HepG2 (cell line): Measurements from ENCODE around the gene PCTP. TPM values are rescaled to one million over a fixed set of nuclear protein-coding genes. Genes with fewer than 3 reads are reported as not detected.
A peak's percentile ranks its signal among the peaks of the same experiment; 100 is the strongest.

Experiments
- ATAC-seq: fragments of 200-7000 bp; cut with Tn5 transposase; 3 replicates; pipeline ENCODE4 v1.9.1; 2020; ENCODE audit warnings: mild to moderate bottlenecking, moderate library complexity
- BruUV-seq: library from RNA; stranded (reverse); fragments of 400-500 nt; replicated peaks from 2 replicates; lab custom pipeline; 2021; lab: Mats Ljungman, UMichigan
- CTCF ChIA-PET: fragments of 300-600 bp; formaldehyde crosslinking; extraction: SDS; loops from one replicate; lab custom pipeline; 2021; ENCODE audit warnings: low total read pairs, inconsistent platforms, low intra/inter-chr PET ratio; lab: Yijun Ruan, JAX
- POLR2A ChIA-PET: fragments of 350-600 bp; sonication (Branson Sonifier 250); formaldehyde crosslinking; loops from one replicate; lab custom pipeline; 2020; ENCODE audit warnings: antibody characterized with exemption, inconsistent platforms; lab: Yijun Ruan, JAX
- DNase-seq: peaks from one replicate; pipeline ENCODE4 v3.0.0-alpha.2; 2015; ENCODE audit warnings: low spot score
- FAIRE-seq: peaks from 3 replicates; lab custom pipeline; 2011; peaks lifted over from hg19 to GRCh38; lab: Jason Lieb, UNC
- H2AFZ ChIP-seq: one replicate; pipeline ENCODE4 v1.6.1; 2011; ENCODE audit warnings: low read length, inconsistent platforms
- H3K27ac ChIP-seq: fragments of 300-600 bp; 3 replicates; pipeline ENCODE4 v1.8.0; 2011; ENCODE audit warnings: mixed run types, mild to moderate bottlenecking, mixed read lengths, low read length, inconsistent platforms; ENCODE audit not compliant: insufficient read depth; ENCODE audit errors: extremely low read length
- H3K27me3 ChIP-seq, 2 experiments: fragments of 200-600 bp in 1 of 2; 2 replicates in 1 of 2; 3 replicates in 1 of 2; pipeline versions ENCODE4 v1.6.0 to v1.8.0; 2011; ENCODE audit warnings: low read length in 2 of 2, mild to moderate bottlenecking in 2 of 2, moderate library complexity in 2 of 2, inconsistent platforms in 1 of 2; ENCODE audit not compliant: insufficient read depth in 2 of 2, control insufficient read depth in 1 of 2
- H3K36me3 ChIP-seq, 2 experiments: fragments of 200-600 bp in 1 of 2; replicated peaks in 1 of 2; 2 replicates in 1 of 2; 3 replicates in 1 of 2; pipeline versions ENCODE4 v1.5.1 to v1.8.0; 2011; ENCODE audit warnings: low read length in 2 of 2, inconsistent platforms in 1 of 2; ENCODE audit not compliant: insufficient read depth in 2 of 2, control insufficient read depth in 1 of 2
- H3K4me1 ChIP-seq: 2 replicates; pipeline ENCODE4 v1.5.1; 2012; ENCODE audit warnings: low read length, inconsistent platforms; ENCODE audit not compliant: insufficient read depth
- H3K4me2 ChIP-seq: 2 replicates; pipeline ENCODE4 v1.6.0; 2011; ENCODE audit warnings: low read depth, low read length, inconsistent platforms
- H3K4me3 ChIP-seq, 3 experiments: fragments of 200-600 bp in 1 of 3; sonication (generic), shearing (Covaris generic) in 1 of 3; replicated peaks in 1 of 3; 2 replicates each; pipeline ENCODE4 v1.5.1; 2011 to 2016; ENCODE audit warnings: low read length in 3 of 3, inconsistent platforms in 2 of 3, low read depth in 2 of 3, mild to moderate bottlenecking in 2 of 3, control low read depth in 1 of 3, mixed read lengths in 1 of 3; ENCODE audit not compliant: insufficient read depth in 1 of 3
- H3K79me2 ChIP-seq: one replicate; pipeline ENCODE4 v1.6.1; 2011; ENCODE audit warnings: low read length, inconsistent platforms; ENCODE audit not compliant: insufficient read depth
- H3K9ac ChIP-seq: 2 replicates; pipeline ENCODE4 v1.6.0; 2011; ENCODE audit warnings: mild to moderate bottlenecking, low read depth, low read length, inconsistent platforms; ENCODE audit not compliant: insufficient read depth
- H3K9me3 ChIP-seq: 2 replicates; pipeline ENCODE4 v1.5.1; 2012; ENCODE audit warnings: mild to moderate bottlenecking, low read length
- H4K20me1 ChIP-seq: 2 replicates; pipeline ENCODE4 v1.6.0; 2011; ENCODE audit warnings: inconsistent platforms, mild to moderate bottlenecking, low read length, moderate library complexity; ENCODE audit not compliant: insufficient read depth
- ARNT2 ChIP-seq: sonication (generic); formaldehyde crosslinking; IDR thresholded peaks from 2 replicates; pipeline ENCODE4 v1.8.0; 2022; ENCODE audit warnings: mild to moderate bottlenecking, low read depth, missing genetic modification reagents, moderate library complexity
- CERS6 ChIP-seq: sonication (generic); formaldehyde crosslinking; IDR thresholded peaks from 2 replicates; pipeline ENCODE4 v1.5.0; 2020; ENCODE audit warnings: missing genetic modification reagents
- HNRNPUL1 ChIP-seq: fragments of 200-400 bp; formaldehyde crosslinking; IDR thresholded peaks from 2 replicates; pipeline ENCODE4 v1.6.1; 2017; ENCODE audit warnings: low read depth, mild to moderate bottlenecking, low read length, moderate library complexity
- MLX ChIP-seq: IDR thresholded peaks from 2 replicates; pipeline ENCODE4 v1.6.1; 2016
- ZNF34 ChIP-seq: sonication (generic); formaldehyde crosslinking; IDR thresholded peaks from 2 replicates; pipeline ENCODE4 v1.4.0; 2020; ENCODE audit warnings: mild to moderate bottlenecking, missing genetic modification reagents, borderline replicate concordance
- ZNF556 ChIP-seq: sonication (generic); formaldehyde crosslinking; IDR thresholded peaks from 2 replicates; pipeline ENCODE4 v1.4.0; 2020; ENCODE audit warnings: mild to moderate bottlenecking, missing genetic modification reagents, borderline replicate concordance
- ZNF616 ChIP-seq: sonication (generic); formaldehyde crosslinking; IDR thresholded peaks from 2 replicates; pipeline ENCODE4 v1.5.0; 2020; ENCODE audit warnings: low read depth, mild to moderate bottlenecking, missing genetic modification reagents
- ZNF629 ChIP-seq: sonication (generic); formaldehyde crosslinking; conservative IDR thresholded peaks from 2 replicates; pipeline ENCODE4 v1.5.0; 2020; ENCODE audit warnings: missing genetic modification reagents
- ZNF646 ChIP-seq: sonication (generic); formaldehyde crosslinking; IDR thresholded peaks from 2 replicates; pipeline ENCODE4 v1.9.0; 2021; ENCODE audit warnings: mild to moderate bottlenecking, missing genetic modification reagents
- WGBS: methylation state at CpG from one replicate; pipeline ENCODE4 v1.1.6; 2017; ENCODE audit warnings: low lambda C conversion rate; 5-methylcytosine and 5-hydroxymethylcytosine counted together
- in situ Hi-C: cut with HindIII; loops from 2 replicates; pipeline ENCODE4 v1.10.0; 2017; ENCODE audit warnings: low pct_unique_long_range_greater_than_20kb; ENCODE audit not compliant: extremely low pct_ligation_motif_present
- intact Hi-C: fragments of 100-400 bp; cut with micrococcal nuclease; formaldehyde crosslinking; loops from one replicate; pipeline ENCODE4 v1.10.0; 2022; ENCODE audit not compliant: unreplicated experiment
- polyA plus RNA-seq, 8 experiments: library from polyadenylated mRNA; depleted of rRNA in 3 of 8; stranded (reverse) in 7 of 8; unstranded in 1 of 8; fragments of >200 nt; fragmentation: Illumina TruSeq in 4 of 8; extraction: Trizol in 4 of 8; gene quantifications; 2 replicates each; pipeline versions ENCODE4 v1.2.1 to v1.2.3, GENCODE V29; 2011 to 2016; ENCODE audit warnings: low read depth in 4 of 8, missing spikeins in 1 of 8, mixed read lengths in 1 of 8; ENCODE audit not compliant: insufficient read depth in 1 of 8
- total RNA-seq, 5 experiments: library from RNA; depleted of rRNA; stranded (reverse); fragments of >200 nt; fragmentation: Illumina TruSeq; extraction: Trizol; gene quantifications; 2 replicates each; pipeline ENCODE4 v1.2.3, GENCODE V29; 2016; ENCODE audit warnings: low read depth in 1 of 5

PCTP gene
- total and polyA plus RNA-seq, 2 of the 13 experiments (the other 11 are each of a cell fraction or from before 2014, with no cell fraction given): 37.1 to 50.7 TPM

- intact Hi-C loops (loop anchor here (10.0 kb wide), 1 partner anchor 355 kb away; no protein-coding TSS in a partner anchor), in situ Hi-C loops (loop anchor here (25.0 kb wide), 1 partner anchor 363 kb away; no protein-coding TSS in a partner anchor)
- FAIRE-seq: no peak
These were observed 866 bp upstream of the PCTP start for GRCh38 chr17:55749985-55750384.

GRCh38 chr17:55751720-55752250 lies 934 bp downstream of the PCTP start:
- peak overlapping the region; percentile 97 for H3K4me2 ChIP-seq
- H3K27ac ChIP-seq: peak overlapping the region; percentile 66
- FAIRE-seq (no peak), ATAC-seq (no peak), DNase-seq (no peak)
- peak overlapping the region; percentile 74 for H3K9ac ChIP-seq
- H3K36me3 ChIP-seq: peaks cover 0 to 11% of the 10 kb centered on the region in 2 experiments; a peak in 1 of 5 replicates
- BruUV-seq: TSS peak; percentile 53
- WGBS: 9% methylated on average over 4 of the region's 4 CpGs
- H3K27me3 ChIP-seq: no peaks in the 10 kb centered on the region; a peak in 1 of 5 replicates
- in situ Hi-C loops: loop anchor here (25.0 kb wide), 1 partner anchor 364 kb away; no protein-coding TSS in a partner anchor
- ChIA-PET POLR2A (interaction anchor here (0.7 to 1.8 kb wide), 11 partner anchors 9 to 781 kb away, joined by 3 to 17 read pairs (median 5); no protein-coding TSS in a partner anchor), CTCF (no interaction called here)
- H3K4me1 ChIP-seq: peaks cover 32% of the 10 kb centered on the region
- no peaks in the 10 kb centered on the region for H4K20me1 ChIP-seq
- H2AFZ ChIP-seq: no peak overlapping the region
- peak overlapping the region; percentile 84 to 93 (median 93) for H3K4me3 ChIP-seq
- intact Hi-C loops: loop anchor here (1.0 to 10.0 kb wide), 3 partner anchors 8 to 357 kb away; no protein-coding TSS in a partner anchor
- H3K9me3 ChIP-seq: no peaks in the 10 kb centered on the region
- peaks cover 16% of the 10 kb centered on the region for H3K79me2 ChIP-seq
- TF ChIP-seq MLX (CRISPR knock-in tag) (no peak), ARNT2 (peak; percentile 44; the same call in 1 of the 2 replicates), HNRNPUL1 (no peak), ZNF646 (CRISPR knock-in tag) (no peak), ZNF34 (CRISPR knock-in tag) (0 out of 2 replicates have a peak, but pooled peaks have one; percentile 12), ZNF616 (CRISPR knock-in tag) (peak; percentile 98), CERS6 (CRISPR knock-in tag) (no peak)

More at GRCh38 chr17:55749985-55750384, 866 bp upstream of the PCTP start:
- H3K9me3 ChIP-seq: no peaks in the 10 kb centered on the region
- peaks cover 39% of the 10 kb centered on the region for H3K4me1 ChIP-seq
- H3K79me2 ChIP-seq: peaks cover 16% of the 10 kb centered on the region
- no TSS peak for BruUV-seq
- TF ChIP-seq ZNF629 (peak; percentile 83), ZNF556 (CRISPR knock-in tag) (no peak)
- 17% methylated on average over 4 of the region's 4 CpGs for WGBS
- no peaks in the 10 kb centered on the region; a peak in 1 of 5 replicates for H3K27me3 ChIP-seq
- H3K4me2 ChIP-seq: no peak overlapping the region
- no peak overlapping the region for H2AFZ ChIP-seq
- H3K36me3 ChIP-seq: peaks cover 0 to 9% of the 10 kb centered on the region in 2 experiments; a peak in 1 of 5 replicates
- no peak overlapping the region for H3K27ac ChIP-seq
- no peak overlapping the region for H3K9ac ChIP-seq
- DNase-seq (no peak), ATAC-seq (no peak)
- CTCF ChIA-PET: no interaction called here
- H3K4me3 ChIP-seq: no peak overlapping the region
- no peaks in the 10 kb centered on the region for H4K20me1 ChIP-seq
- POLR2A ChIA-PET: interaction anchor here (1.5 to 1.8 kb wide), 3 partner anchors 11 to 21 kb away, joined by 4 to 17 read pairs (median 9); no protein-coding TSS in a partner anchor
